AG04449 (cell line): Measurements from ENCODE around the gene ZCWPW1.
"Not testable (repeated sequence)": the region's sequence is repeated elsewhere in the genome, so short reads cannot be mapped to it uniquely, and the experiment has no call there.

ENCODE experiments used
- CTCF ChIA-PET: fragments of 350-600 bp; formaldehyde crosslinking; extraction: SDS; loops from one replicate; lab custom pipeline; 2021; ENCODE audit warnings: antibody characterized with exemption; lab: Yijun Ruan, JAX
- POLR2A ChIA-PET: fragments of 400-600, 350-600 bp; formaldehyde crosslinking; extraction: SDS; loops from one replicate; lab custom pipeline; 2020; ENCODE audit warnings: antibody characterized with exemption, inconsistent platforms; lab: Yijun Ruan, JAX
- DNase-seq: peaks from one replicate; pipeline ENCODE4 v3.0.0-alpha.2; 2010; ENCODE audit warnings: low read depth, low spot score
- H3K4me3 ChIP-seq: 2 replicates; pipeline ENCODE4 v1.5.1; 2011; ENCODE audit warnings: low read depth, mild to moderate bottlenecking, control low read depth, low read length
- TF ChIP-seq, protein P1 (sequence below): IDR thresholded peaks from one replicate; pipeline ENCODE4 v1.5.1; 2011; ENCODE audit warnings: mild to moderate bottlenecking, moderate library complexity, low read length, control low read depth, inconsistent platforms; ENCODE audit not compliant: insufficient read depth; ENCODE audit errors: missing control alignments

Gene ZCWPW1

DNA sequence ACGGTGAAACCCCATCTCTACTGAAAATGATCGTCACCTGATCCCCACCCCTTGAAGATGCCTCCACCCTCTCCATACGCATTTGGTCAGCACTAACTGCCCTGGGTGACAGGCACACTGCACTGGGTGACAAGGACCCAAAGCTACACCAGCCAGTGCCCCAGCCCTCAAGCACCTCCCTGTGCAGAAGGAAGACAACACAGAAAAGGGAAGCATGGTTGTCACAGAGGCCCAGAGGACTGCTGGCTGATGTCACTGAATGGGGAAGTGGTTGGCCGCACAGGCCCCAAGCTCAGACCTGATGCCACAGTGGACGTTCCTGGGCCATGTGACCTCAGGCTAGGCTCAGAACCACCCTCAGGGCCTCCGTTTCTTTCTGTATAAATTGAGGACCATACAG lies 59.4 kb downstream of the ZCWPW1 start:
- DNase-seq: no peak
- ChIA-PET CTCF (interaction anchor here (0.6 to 1.3 kb wide), 3 partner anchors 22 to 32 kb away, joined by 3 to 5 read pairs (median 3); no protein-coding TSS in a partner anchor), POLR2A (interaction anchor here (1.1 kb wide), 1 partner anchor 59 kb away, joined by 3 read pairs; the partner anchor contains the start of gene ZCWPW1)
- H3K4me3 ChIP-seq: no peak overlapping the region
- TF ChIP-seq, protein P1, sequence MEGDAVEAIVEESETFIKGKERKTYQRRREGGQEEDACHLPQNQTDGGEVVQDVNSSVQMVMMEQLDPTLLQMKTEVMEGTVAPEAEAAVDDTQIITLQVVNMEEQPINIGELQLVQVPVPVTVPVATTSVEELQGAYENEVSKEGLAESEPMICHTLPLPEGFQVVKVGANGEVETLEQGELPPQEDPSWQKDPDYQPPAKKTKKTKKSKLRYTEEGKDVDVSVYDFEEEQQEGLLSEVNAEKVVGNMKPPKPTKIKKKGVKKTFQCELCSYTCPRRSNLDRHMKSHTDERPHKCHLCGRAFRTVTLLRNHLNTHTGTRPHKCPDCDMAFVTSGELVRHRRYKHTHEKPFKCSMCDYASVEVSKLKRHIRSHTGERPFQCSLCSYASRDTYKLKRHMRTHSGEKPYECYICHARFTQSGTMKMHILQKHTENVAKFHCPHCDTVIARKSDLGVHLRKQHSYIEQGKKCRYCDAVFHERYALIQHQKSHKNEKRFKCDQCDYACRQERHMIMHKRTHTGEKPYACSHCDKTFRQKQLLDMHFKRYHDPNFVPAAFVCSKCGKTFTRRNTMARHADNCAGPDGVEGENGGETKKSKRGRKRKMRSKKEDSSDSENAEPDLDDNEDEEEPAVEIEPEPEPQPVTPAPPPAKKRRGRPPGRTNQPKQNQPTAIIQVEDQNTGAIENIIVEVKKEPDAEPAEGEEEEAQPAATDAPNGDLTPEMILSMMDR: no peak

DNA sequence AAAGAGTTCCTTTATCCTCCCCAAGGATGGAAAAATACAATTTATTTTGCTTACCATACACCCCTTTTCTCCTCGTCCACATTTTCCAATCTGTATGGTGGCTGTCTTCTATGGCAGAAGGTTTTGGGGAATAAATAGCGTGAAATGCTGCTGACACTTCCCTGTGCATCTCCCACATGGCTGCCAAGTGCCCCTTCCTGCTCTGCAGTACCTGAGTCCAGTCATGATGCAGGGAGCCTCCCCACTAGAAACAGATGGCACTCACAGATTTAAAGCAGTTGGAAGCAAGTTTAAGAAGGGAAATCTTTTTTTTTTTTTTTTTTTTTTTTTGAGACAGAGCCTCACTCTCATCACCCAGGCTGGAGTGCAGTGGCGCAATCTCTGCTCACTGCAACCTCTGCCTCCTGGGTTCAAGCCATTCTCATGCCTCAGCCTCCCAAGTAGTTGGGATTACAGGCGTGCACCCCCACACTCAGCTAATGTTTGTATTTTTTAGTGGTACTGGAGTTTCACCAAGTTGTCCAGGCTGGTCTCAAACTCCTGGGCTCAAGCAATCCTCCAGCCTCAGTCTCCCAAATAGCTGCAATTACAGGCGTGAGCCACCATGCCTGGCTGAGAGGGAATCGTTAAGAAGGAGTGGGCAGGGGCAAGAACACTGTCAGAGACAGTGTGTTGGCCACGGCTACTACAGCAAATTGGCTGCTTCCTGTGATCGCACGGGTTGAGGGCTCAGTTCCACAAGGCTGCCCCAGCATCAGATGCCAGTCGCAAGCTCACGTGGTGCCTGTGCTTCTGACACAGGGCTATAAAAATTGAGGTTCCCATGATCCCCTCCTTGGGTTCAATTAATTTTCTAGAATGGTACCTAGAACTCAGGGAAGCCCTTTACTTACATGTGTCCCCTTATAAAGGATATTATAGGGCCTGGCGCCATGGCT lies 60.6 kb downstream of the ZCWPW1 start:
- H3K4me3 ChIP-seq: no peak overlapping the region
- TF ChIP-seq, protein P1: no peak
- CTCF ChIA-PET: interaction anchor here (1.3 kb wide), 1 partner anchor 20 kb away, joined by 3 read pairs; no protein-coding TSS in a partner anchor
- no peak for DNase-seq
- POLR2A ChIA-PET: no interaction called here

DNA sequence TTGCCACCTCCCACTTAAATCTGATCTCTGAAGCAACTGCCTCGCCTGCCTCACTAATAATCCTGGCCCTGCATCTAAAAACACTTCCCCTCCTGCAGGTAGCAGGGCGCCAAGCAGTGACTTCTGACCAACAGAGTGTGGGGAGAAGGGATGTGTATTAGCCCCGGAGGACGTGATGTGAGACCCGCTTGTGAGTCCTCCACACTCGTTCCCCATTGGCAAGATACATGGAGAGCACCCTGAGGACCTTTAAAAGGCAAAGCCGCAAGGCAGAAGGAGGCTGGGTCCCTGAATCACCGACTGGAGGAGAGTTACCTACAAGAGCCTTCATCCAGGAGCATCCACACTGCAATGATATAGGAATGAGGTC lies 61.3 kb downstream of the ZCWPW1 start:
- ChIA-PET CTCF (interaction anchor here (1.3 kb wide), 1 partner anchor 40 kb away, joined by 3 read pairs; no protein-coding TSS in a partner anchor), POLR2A (no interaction called here)
- TF ChIP-seq, protein P1: no peak
- H3K4me3 ChIP-seq: no peak overlapping the region
- no peak for DNase-seq

DNA sequence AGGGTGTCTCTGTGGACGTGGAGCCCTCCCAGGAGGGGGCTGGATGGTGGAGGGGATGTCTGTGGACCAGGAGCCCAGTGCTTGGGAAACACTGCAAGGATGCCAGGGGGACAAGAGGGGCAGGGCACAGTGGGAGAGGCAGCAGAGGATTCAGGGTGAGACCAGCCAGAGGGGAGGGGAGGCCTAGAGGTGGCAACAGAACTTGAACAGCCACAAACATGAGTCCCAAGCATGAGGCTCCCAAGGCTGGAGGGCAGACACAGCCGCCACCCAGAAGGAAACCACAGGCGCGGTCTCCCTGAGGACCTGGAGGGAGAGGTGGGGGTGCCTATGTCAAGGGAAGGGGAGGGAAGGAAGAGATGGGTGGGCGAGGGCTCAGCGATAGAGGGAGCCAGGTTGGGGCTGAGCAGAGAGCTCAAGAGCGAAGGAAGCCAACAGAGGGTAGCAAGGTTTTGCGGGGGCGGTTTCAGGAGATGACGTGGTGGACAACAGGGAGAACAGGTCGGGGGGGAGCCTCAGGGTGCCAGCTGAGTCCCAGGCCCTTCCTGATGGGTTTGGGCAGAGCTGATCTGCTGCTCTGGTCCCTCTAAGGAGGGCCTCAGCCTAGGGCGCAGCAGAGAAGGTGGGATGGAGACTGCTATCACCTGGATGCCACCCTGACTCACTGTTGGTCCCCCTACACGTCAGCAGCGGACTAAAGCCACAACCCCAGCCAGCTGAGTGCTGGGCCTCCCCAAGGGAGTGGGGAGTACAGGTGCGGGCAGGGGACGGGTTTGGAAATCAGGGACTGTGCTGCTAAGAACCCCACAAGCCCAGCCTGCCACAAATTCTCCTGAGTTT lies 61.9 kb downstream of the ZCWPW1 start:
- DNase-seq: no peak
- CTCF ChIA-PET: interaction anchor here (1.3 kb wide), 1 partner anchor 41 kb away, joined by 3 read pairs; no protein-coding TSS in a partner anchor
- H3K4me3 ChIP-seq: no peak overlapping the region
- POLR2A ChIA-PET: no interaction called here
- TF ChIP-seq, protein P1: no peak

DNA sequence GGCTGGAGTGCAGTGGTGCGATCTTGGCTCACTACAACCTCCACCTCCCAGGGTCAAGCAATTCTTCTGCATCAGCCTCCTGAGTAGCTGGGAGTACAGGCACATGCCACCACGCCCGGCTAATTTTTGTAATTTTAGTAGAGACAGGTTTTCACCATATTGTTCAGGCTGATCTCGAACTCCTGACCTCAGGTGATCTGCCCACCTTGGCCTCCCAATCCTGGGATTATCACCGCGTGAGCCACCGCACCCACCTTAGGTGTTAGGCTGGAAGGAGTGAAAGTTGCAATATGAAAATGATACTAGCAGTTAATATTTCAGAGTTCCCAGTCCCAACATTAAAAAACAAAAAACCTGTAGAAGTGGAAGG lies 62.5 kb downstream of the ZCWPW1 start:
- CTCF ChIA-PET: interaction anchor here (0.9 to 2.1 kb wide), 3 partner anchors 19 to 42 kb away, joined by 3 to 6 read pairs (median 3); no protein-coding TSS in a partner anchor
- POLR2A ChIA-PET, H3K4me3 ChIP-seq, DNase-seq: not testable (repeated sequence)

DNA sequence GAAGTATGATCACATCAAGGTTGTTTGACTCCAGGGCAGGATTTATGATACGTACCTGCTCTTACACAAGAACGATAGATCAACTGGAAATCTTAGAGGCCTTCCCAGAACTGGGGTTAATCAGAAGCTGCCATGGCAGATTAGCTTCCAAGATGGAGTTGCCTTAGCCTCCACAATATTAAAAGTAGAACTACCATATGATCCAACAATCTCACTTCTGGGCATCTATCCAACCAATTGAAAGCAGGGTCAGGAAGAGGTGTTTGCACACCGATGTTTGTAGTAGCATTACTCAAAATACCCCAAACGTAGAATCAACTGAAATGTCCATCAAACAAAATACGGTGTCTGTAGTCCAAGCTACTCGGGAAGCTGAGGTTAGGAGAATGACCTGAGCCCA lies 64.0 kb downstream of the ZCWPW1 start:
- H3K4me3 ChIP-seq: no peak overlapping the region
- no peak for DNase-seq
- TF ChIP-seq, protein P1: no peak
- ChIA-PET POLR2A (no interaction called here), CTCF (interaction anchor here (0.9 to 2.1 kb wide), 4 partner anchors 17 to 231 kb away, joined by 3 to 6 read pairs (median 6); no protein-coding TSS in a partner anchor)

DNA sequence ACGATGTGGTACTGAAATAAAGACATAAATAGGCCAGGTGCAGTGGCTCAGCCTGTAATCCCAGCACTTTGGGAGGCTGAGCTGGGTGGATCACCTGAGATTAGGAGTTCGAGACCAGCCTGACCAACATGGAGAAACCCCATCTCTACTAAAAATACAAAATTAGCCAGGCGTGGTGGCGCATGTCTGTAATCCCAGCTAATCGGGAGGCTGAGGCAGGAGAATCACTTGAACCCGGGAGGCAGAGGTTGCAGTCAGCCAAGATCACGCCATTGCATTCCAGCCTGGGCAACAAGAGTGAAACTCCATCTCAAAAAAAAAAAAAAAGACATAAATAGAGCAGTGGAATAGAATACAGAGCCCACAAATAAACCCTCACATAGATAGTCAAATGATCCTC lies 64.7 kb downstream of the ZCWPW1 start:
- CTCF ChIA-PET: interaction anchor here (1.1 to 2.1 kb wide), 3 partner anchors 17 to 230 kb away, joined by 3 to 6 read pairs (median 6); no protein-coding TSS in a partner anchor
- POLR2A ChIA-PET: interaction anchor here (0.7 kb wide), 1 partner anchor 23 kb away, joined by 3 read pairs; no protein-coding TSS in a partner anchor
- not testable (repeated sequence) for DNase-seq, H3K4me3 ChIP-seq
